GM18511 (cell line): ENCODE measurements around the gene LRIG1.

Experiments used
- ATAC-seq: cut with Tn5 transposase; IDR thresholded peaks from one replicate; pipeline ENCODE4 v1.9.1; 2021; ENCODE audit warnings: mild to moderate bottlenecking, moderate library complexity; ENCODE audit not compliant: unreplicated experiment

Gene LRIG1

DNA sequence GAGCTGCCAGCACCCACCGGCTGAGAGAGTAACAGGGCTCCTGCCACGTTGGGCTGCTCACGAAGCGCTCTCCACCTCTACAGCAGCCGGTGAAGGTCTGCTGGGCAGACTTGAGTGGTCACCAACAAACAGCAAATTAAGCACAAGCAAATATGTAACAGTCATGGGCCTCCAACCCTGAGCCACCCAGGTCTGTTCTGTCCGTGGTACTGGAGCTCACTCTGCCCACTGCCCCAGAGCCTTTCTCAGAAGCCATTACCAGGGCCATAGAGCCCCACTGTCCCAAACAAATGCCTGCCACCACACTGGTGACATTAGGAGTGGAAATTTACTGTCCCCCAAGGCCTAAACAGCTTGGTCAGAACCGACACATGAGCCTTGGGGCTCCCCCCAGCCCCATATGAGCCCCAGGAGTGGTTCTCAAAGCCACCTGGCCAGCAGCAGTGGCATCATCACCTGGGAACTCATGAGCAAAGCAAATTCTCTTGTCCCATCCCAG is 56.6 kb downstream of the LRIG1 start:
- no peak for ATAC-seq

DNA sequence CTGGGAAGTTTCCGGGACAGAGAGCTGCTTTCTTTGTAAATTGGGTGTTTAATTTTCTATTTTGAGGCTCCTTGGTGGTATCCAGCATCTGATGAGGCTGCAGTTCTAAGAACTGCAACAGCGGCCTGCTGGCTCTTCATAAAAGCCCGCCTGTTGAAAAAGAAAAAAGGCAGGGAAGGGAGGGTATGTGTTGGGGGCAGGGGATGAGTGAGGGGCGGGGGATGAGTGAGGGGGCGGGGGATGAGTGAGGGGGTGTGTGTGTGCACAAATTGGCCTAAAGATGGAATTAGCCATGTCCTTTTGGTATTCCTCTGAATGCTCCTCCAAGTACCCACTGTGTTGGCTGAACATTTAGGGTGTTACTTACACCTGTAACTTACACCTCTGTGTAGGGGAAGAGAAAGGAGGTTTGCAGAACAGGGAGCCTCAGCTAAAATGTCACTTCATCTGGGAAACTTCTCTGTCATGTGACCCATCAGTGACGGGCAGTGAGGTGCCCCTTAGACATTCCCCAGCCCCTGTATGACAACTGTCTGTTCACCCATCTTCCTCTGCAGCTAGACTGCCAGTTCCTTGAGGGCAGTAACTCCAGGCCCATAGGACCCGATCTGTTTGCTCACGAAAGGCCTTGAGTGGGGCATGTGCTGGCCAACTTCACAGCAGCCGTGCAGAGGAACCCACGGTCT is 57.6 kb downstream of the LRIG1 start:
- no peak for ATAC-seq

DNA sequence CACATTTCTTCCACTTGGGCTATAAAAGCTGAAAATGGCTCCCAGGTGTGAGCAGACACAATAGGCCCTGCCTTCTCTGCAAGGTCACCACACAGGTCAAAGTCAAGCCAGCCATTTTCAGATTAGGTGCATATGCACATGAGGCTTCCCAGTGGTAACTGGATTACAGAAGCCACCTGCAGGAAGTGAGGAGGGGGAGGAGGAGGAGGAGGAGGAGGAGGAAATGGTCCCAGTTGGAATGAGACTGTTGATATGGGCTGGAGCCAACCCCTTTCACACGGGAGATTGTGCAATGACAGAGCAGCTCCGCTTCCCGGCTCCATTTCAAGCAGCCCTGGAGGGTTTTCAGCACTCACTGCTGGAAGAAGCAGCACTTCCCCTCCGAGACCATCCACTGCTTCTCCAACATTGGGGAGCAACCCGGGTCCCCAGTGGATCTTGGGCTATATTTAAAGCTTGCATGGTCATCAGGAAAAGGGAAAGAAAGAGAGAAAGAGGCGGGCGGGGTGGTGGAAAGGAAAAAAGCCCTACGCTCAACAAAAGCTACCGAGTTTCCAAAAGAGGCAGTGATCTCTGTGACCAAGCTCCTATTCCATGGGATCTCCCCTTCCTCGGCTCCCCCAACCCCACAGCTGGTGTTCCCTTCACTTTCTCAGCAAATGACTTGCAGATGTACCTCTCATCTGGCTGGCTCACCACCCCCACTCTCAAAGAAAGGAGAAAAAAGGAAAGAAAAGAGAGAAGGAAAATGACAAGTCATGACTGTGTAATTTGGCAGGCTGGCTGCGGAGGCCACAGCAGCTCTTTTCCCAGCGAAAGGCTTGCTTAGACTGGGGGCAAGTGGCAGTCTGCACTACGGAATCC is 58.3 kb downstream of the LRIG1 start:
- ATAC-seq = no peak

DNA sequence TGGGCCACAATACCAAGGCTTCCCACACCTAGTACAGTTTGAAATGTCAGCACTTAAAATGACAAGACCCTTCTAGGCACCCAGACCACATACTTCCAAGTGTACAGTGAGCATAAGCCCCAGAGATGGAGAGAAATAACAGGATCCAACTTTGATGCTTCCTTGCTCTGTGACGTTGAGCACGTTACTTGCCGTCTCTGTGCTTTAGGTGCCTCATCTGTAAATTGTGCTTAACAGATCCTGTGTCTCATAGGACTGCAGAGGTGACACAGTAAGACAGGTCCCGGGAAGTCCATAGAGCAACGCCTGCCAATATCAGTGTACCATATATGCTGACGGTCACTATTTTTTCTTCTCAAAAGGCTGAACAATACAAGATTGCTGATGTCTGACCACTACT is 59.1 kb downstream of the LRIG1 start:
- ATAC-seq = no peak

DNA sequence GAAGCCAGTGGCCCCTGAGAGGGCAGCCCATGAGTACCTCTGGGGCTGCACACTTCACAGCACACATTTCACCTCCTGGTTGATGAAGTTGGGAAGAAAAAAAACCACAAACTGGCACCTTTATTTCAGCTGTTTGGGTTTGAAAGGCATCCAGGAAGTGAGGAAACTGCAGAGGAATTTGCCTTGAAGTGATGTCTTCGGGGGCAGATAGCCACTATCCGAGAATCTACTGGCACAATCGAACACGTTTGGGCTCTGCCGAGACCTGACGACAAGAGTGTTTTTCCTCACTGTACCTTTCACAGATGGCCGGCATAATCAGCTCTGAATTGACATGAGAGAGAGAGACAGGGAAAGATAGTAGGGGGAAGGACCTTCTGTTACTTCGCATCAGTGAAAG is 59.7 kb downstream of the LRIG1 start:
- no peak for ATAC-seq

DNA sequence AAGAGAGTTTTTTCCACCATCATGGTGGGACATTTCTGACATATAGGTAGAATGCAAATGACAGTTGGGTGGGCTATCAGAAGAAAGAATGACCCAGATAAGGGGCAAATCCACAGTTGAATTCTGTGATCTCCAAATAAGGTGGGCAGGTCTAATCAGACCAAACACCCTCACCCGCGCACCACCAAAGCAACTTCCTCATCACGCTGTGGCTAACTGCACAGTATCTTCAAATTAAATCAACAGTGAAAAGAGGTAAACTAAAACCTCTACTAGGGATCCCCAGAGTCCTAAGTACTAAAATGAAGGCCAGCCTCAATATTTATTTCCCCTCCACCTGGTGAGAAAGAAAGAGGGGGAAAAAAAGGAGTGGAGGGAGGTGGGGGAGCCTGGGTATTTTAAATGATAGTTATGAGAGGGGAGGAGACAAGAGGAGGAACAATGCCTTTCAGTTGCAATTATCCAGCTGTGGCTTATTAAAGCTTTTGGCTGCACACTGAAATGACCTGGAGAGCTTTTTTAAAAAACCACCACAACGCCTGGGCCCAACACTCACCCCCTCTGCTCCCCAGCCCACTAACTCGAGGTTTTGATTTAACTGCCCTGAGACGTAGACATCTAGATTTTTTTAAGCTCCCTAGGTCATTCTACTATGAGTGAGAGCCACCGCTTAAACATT is 61.0 kb downstream of the LRIG1 start:
- peak; percentile 69 for ATAC-seq

DNA sequence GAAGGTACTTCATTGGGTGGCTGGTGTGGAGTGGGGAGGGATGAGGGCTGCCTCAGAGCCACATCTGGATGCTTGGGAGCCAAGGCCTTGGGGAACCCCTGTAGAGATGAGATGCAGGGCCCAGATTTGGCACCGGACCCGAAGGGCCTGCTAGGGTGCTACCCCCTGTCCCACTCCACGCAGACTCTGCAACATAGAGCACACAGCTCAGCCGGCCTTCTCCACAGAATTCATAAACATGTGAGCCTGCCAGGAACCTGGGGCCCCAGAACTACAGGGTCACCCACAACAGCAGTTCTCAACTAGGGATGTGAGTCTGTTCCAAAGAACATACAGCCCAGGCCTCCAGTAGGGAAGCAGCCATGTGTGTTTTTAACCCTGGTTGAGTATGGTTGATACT is 62.8 kb downstream of the LRIG1 start:
- no peak for ATAC-seq

DNA sequence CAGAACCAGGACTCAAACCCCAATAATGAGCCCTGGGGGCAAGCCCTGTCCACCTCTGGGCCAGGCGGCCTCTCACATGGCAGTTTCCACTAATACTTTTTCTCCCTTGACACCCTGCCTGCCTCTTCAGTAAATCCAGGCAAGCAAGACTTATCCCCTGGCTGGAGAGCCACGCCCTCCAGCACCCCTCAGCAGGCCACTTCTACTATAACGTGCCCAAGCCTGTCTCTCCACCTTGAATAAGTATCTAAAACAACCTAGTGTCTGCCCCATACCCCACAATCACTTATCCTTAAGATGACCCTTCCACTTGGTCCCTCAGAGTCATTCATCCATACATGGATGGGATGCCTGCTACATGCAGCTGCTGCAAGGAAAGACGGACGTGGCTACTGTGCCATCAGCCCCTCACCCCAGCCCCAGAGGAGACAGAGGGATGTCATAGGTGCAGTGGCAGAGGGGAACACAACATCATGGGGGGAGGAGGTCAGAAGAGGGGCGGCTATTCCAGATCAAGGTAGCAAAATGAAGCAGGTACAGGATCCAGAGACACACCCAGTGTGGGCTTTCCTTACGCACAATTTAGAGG is 63.4 kb downstream of the LRIG1 start:
- no peak for ATAC-seq

DNA sequence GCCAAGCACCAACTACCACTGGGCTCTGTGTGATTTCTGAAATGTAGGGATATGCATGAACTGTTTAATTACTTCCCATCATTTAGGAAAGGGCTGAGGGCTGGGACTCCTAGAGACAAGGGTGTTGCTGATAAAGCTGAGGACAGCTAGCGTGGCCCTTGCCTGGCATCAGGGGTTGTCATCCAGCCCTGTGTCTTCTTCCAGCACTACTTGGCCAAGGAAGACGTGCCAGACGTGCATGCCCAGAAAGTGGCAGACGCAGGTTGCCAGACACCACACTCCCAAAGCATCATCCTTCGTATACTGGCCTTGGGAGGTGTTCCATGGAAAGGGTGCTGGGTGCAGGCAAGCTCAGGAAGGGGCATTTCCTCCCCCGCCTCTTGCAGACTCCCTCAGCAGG is 64.8 kb downstream of the LRIG1 start:
- ATAC-seq = no peak

DNA sequence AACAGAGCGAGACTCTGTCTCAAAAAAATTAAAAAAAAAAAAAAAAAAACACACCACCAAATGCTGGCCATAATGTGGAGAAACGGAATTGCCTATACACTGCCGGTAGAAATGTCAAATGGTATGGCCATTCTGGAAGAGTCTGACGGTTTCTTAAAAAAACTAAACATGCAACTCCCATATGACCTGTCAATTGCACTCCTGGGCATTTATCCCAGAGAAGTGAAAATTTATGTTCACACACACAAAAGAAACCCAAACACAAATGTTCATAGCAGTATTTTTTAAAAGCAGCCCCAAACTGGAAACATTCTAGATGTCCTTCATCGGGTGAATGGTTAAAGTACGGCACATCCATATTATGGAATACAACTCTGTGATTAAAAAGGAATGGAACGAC is 66.1 kb downstream of the LRIG1 start:
- no peak for ATAC-seq

DNA sequence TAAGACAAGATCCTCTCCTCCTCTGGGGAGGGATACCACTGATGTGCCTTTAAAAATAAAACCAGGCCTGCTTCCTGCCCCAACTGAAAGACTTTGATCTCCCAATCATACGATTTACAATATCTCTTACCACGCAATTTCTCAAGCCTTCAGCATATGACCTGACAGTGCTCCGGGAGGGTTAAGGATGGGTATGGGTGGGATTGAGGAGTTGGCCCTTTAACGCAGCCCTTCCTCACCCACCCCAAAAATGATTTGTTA is 67.4 kb downstream of the LRIG1 start:
- no peak for ATAC-seq

DNA sequence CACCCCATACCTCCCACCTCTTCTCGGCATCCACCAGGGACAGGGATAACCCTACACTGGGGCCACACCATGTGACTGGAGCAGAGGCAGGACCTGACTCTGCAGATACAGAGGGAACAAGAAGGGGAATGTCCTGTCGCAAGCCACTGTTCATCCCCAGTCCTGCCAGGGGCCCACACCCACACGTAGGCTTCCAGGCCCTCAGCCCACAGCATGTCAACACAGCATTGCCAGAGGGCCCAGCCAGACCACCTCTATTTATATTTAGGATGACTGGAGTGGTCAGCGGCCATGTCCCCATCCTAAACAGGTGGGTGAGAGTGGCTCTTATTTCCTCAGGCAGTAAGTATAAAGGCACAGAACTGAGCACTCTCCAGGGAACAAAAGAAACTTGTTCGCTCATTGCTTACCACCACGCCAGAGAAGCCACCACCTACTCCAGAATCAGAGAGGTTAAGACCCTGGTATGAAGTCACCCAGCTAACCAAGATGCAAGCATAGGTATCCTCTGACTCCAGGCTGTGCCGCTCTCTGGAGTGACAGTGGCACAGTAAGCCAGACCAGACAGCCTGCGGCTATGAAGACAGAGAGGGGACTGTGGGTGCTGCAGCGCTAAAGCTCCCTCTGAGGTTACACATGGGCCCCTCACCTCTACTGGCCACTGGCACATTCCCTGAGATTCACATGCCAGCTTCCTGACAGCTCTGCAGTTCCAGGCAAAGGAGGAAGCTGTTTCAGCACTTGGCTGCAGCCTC is 67.9 kb downstream of the LRIG1 start:
- ATAC-seq = no peak

DNA sequence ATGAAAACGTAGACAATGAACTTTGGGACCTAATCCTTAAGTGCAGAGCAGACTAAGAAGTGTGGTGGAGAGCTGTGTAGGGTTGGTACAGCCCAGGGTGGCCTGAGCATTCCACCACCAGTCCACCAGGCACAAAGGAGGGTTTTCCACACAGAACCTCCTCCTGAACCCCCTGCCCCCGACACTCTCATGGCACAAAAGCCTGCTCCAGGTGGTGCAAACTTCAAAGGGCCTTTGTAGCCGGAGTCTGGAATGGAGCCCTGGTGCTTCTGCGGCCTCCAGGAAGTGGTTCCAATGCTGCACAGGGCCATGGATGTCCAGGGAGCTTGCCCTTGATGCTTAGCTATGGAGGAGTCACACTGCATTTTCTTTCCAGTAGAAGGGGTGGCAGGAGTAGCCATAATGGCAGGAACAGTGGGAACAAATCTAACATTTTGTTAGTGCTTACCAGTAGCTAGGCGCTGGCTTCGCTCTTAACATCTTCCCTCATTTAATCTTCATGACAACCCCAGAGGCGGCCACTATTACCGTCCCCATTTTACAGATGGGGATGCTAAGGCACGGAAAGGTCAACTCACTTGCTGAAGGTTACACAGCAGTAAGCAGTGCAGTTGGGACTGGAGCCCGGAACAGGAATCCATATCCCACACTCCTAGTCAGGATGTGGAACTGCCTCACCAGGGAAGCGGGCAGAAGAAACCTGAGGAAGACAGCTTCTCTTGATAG is 68.6 kb downstream of the LRIG1 start:
- ATAC-seq = no peak

DNA sequence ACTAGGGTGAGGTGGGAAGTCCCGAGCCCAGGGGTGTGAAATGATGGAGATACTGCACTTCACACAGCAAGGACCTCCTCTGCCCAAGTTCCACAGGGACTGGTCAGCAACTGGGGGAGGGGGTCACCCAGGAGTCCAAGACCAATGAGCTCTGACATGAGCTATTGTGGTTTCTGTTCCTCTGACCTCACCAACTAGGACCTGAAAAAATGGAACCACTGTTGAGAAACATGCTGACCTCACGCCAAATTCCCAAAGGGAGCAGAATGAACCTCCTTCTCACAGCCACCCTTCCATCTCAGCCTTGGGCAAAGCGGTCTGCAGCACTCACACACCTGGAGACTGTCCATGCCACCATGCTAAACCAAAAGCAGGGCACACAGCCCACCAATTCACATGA is 69.3 kb downstream of the LRIG1 start:
- no peak for ATAC-seq

DNA sequence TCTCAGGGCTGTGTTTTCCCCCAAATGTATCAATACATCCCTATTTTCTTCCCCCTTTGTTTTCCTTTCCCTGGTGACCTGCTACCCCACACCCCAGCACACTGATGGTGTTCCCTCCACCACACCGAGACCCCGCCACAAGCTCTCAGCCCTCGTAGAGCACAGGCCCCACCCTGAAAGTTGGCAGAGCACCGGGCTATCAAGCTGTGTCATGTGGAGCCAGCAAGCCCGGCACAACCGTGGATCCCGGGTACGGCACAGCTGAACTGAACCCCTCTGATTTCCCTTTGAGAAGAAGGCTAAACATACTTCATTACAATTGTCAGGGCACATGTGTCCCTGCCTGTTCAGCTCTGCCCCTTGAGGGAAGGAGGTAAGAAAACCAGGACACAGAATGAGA is 69.9 kb downstream of the LRIG1 start:
- no peak for ATAC-seq

DNA sequence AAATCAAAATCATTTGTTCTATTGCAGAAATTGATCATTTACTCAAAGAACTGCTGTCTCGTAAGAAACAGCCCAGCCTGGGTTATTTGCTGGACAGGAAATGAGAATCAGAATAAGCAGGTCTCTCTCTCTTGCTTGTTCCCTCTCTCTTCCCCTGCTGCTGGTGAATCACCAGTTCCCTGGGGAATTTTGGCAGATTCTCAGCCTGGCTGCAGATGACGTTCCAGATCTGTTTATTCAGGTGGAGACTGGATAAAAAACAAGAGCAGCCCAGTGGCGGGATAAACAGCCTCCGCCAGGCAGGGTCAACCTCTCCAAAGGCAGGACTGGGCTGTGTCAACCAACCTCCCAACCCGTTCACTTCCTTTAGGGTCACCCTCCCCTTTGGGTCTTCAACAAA is 72.1 kb downstream of the LRIG1 start:
- ATAC-seq = no peak

DNA sequence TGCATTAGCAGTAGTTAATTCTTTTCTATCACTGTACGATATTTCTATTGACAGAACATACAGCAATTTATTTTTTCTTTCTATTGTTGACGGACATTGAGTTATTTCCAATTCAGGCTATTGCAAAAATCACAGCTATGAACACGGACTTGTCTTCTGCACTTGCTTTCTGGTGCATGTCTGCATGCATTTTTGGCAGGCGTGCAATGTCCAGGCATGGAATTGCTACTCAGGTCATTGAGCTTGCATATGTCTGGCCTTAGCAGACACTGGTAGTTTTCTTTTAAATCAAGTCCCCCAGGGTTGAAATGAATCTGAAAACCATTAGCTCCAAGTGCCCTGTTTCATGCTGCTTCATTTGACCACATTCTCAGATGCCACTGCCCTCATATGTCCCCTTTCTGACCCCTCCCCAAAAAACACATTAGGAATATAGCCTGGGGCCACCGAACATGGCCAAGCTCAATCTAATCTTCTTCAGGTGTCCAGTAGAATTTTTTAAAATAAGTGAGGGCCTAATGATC is 72.8 kb downstream of the LRIG1 start:
- no peak for ATAC-seq

DNA sequence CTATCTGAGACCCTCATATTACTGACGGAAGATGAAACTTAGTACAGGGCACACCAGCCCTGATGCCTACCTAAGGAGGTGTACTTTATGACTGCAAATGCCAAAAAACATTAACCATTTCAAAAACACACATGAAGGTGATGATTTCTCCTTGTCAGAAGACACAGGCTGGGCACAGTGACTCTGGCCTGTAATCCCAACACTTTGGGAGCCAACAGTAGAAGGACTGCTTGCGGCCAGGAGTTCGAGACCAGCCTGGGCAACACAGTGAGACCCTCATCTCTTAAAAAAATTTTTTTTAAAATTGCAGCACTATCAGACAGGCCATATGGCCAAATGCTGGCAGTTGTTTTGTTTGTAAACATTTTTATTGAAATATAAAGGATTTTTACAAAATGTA is 73.5 kb downstream of the LRIG1 start:
- ATAC-seq = no peak

DNA sequence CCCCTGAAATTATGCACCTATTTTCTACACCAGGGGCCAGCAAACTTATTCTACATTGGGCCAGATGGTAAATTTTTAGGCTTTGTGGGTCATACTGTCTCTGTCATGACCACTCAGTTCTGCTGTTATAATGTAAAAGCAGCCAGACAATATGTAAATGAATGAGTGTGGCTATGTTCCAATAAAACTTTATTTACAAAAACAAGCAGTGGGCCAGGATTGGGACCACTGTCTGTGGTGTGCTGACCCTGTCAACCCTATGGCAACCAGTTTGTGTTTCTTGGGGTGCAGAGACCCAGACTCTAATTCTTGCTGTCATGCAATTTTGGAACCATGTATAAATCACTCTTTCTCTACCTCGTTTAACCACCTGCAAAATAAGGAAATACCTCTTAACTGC is 74.7 kb downstream of the LRIG1 start:
- ATAC-seq = no peak

DNA sequence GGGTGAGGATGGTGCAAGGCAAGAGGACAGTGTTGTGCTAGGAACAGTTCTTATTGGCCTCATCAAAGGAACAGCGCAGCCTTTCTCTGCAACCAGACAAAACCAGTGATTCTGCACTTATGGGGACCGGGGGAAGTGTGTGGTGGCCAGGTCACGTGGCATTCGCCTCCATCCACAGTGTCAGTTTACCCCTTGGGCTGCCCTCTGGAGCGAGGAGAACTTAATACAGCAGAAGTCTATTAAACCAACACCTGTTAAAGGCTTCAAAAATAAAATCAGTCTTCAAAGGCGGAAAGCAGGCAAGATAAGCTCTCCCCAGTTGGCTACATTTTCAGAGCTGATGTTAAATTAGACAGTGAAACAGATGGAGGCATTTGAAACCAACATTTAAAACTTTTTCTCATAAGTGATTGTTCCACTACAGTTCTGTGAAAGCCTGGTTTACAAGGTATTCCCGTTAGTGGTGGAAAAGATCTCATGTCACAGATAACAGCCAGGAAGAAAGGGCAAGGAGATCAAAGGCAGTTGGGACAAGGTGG is 75.2 kb downstream of the LRIG1 start:
- no peak for ATAC-seq
